ENCODE measurements around the gene PHETA1.
"Not testable (repeated sequence)": the region's sequence is repeated elsewhere in the genome, so short reads cannot be mapped to it uniquely, and the experiment has no call there.

Gene PHETA1

DNA sequence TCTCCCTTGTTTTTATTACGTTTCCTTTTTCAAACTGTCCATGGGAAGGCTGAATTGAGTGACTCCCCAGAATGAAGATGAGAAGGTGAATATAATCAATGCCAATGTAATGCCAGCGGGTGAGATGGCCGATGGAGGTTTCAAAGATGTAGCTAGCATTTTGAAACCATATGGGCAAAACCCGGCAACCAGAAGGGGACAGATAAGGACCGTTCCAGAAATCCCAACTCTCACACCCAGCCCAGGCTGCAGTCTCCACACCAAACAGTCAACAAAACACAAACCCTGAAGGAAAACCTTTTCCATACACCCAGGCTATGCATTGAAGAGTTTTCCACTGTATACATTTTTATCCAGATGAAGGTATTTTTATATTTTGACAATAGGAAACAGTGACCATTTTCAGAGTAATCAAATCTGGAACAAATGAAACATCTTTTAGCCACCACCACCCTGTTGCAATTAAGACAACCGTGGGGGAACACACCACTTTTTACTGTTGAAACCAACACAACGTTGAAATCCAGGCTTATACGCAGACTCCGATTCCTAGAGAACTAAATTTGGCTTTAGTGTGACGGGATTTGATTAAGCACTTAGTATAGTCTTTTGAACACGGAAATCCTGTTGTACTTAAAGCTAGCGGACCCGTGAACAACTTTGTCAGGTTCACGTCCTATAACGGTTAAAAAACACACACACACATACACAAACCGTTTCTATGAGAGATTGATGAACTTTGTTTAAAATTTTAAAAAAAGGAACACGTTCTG is 19.0 kb downstream of the PHETA1 start:
- no peak for DNase-seq (ENCODE audit: low spot score)

DNA sequence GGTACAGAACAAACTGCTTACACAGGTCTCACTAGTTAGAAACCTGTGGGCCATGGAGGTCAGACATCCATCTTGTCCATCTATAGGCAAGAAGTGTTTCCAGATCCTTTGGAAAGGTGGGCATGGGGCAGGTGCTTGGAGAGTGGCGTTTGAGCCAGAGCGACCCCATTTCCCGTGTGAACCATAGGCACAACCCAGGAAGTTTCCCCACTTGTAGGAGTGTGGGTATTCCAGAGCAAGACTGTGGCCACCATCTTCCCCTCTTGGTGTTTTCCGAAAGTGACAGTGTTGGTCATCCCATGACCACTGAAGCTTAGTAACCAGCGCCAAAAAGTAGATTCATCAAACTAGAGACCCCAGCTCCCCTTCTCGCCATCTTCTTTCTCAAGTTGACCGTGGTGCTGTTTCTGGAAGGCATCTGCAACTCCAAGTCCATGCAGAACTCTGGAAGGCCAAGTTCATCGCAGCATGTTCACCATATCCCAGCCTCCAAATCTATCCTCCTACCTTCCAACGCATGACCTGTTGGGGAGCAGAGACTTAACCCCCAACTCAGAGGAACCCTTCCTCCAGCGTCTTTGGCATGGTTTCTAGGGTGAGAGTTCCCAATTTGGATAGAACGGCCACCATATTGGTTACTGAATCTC is 19.7 kb downstream of the PHETA1 start:
- DNase-seq (ENCODE audit: low spot score) = no peak

DNA sequence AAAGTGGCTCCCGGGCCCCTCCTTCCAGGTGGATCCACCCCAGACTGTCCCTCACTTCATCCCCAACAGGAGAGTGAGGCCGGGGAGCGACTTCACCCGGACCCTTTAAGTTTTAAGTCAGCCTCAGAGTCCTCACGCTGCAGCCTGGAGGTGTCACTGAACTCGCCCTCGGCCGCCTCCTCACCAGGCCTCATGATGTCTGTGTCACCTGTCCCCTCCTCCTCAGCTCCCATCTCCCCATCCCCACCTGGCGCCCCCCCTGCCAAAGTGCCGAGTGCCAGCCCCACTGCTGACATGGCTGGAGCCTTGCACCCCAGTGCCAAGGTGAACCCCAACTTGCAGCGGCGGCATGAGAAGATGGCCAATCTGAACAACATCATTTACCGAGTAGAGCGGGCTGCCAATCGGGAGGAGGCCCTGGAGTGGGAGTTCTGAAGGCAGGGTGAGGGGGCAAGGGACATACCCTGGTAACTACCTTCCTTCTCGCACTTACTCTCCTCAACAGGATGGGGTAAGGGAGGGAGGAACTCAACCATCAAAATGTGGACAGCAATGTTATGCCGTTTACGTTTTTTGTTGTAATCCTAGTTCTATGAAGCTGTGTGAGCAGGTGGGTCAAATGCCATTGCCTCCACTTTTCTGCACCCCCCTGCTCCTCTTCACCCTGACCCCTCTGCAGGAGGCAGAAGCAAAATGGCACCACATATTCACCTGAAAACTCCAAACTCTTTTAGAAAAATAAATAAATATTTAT is 20.8 kb downstream of the PHETA1 start:
- DNase-seq (ENCODE audit: low spot score) = no peak

DNA sequence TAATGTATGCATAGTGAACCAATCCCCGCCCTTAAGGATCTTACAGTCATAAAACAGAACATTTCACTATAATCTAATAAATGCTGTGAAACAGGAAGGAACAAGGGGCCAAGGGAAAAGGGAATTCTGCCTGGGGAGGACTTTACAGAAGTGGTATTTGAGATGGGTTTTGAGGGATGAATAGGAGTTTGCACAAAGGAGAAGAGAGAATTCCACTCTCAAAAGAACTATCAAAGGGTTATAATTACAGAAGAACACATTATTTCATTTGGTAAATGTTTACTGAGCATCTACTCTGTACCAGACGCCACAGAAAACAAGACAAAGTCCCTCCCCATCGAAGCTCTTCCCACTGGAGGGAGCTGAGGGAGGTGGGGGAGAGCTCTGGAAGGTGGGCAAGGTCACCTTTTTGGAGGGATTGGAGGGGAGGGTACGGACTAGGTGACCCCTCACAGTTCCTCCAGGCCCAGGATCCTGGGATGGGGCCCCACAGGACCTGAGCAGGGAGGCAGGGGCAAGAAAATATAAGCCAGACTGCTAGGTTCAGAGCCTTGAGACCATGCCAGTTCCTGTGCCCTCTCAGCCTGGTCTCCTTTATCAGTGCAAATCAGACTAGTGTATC is 24.5 kb downstream of the PHETA1 start:
- DNase-seq (ENCODE audit: low spot score) = no peak

DNA sequence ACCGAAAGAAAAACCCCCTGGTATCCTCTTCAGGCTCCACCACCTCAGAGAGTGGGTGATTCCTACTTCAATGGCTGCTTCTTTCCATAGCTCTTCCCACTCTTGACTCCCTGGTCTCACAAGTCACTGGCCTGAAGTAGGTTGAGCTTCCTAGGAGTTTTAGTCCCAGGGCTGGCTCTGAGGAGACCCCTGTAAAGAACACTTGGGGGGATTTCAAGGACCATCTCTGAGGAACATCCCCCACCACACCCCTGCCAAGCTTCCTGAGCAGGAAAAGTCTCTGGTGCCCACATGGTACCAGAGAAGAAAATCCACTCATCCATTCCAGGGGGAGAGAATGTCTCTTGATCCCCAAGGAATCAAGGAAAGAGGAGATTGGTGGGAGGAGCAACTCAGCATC is 25.7 kb downstream of the PHETA1 start:
- no peak for DNase-seq (ENCODE audit: low spot score)

DNA sequence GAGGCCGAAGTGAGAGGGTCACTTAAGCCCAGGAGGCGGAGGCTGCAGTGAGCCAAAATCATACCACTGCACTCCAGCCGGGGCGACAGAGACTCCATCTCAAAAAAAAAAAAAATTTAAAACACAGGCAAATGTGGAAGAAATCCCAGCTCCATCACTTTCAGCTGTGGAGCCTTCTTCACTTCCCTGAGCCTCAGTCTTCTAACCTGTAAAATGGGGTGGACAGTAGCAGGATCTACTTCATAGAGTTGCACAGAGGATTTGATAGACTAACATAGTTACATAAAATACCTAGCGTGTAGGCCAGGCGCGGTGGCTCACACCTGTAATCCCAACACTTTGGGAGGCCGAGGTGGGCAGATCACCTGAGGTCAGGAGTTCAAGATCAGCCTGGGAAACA is 26.5 kb downstream of the PHETA1 start:
- no peak for DNase-seq (ENCODE audit: low spot score)

DNA sequence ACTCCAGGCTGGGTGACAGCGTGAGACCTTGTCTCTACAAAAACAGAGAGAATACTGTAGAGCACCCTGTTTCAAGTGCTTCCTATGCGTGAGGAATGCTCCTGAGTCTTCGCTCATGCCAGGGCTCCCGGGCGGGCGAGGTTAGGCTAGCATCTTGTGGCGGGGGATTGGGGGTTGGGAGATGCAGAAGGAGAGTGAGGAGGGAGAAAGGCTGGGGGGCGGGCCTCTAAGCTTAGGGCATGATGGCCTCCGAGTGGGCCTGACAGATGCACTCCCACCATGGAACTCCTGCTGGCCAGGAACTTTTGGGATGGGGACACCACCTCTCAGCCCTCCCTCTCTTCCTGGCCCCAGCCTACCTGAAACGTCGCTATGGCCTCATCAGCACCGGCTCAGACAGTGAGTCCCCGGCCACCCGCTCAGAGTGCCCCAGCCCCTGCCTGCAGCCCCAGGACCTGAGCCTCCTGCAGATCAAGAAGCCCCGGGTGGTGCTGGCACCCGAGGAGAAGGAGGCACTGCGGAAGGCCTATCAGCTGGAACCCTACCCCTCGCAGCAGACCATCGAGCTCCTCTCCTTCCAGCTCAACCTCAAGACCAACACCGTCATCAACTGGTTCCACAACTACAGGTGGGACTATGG is 27.3 kb downstream of the PHETA1 start:
- no peak for DNase-seq (ENCODE audit: low spot score)

DNA sequence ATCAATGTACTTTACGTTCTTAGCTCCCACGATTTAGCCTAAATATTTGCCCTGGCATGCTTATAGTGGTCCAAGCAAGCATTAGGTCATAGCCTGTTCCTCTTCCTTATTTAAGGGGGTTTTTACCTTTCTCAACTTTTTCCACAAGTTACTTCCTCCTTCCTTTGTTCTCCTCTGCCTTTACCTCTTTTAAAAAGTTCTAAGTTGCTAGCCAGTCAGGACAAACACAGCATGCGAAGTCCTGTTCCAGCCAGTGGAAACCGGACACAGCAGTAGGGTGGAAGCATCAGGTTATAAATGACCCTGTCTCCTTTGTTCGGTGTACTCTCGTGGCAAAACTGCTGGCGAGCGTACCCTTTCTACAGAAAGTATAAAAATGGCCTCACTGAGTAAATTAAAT is 28.2 kb downstream of the PHETA1 start:
- not testable (repeated sequence) for DNase-seq (ENCODE audit: low spot score)

DNA sequence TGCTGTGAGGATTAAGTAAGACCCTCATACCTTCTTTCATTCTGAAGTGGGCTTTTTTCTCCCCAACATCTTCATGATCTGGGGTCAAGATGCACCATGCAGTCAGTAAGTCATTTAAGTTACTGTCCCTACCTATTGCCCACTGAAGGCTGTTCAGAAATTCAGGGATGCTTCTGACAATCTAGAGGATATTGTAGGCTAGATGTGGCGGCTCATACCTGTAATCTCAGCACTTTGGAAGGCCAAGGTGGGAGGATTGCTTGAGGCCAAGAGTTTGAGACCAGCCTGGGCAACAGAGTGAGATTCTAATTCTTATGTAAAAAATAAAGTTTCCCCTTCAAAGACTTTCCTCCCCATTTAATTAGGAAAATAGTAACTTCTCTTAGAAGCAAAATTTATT is 28.7 kb downstream of the PHETA1 start:
- no peak for DNase-seq (ENCODE audit: low spot score)

DNA sequence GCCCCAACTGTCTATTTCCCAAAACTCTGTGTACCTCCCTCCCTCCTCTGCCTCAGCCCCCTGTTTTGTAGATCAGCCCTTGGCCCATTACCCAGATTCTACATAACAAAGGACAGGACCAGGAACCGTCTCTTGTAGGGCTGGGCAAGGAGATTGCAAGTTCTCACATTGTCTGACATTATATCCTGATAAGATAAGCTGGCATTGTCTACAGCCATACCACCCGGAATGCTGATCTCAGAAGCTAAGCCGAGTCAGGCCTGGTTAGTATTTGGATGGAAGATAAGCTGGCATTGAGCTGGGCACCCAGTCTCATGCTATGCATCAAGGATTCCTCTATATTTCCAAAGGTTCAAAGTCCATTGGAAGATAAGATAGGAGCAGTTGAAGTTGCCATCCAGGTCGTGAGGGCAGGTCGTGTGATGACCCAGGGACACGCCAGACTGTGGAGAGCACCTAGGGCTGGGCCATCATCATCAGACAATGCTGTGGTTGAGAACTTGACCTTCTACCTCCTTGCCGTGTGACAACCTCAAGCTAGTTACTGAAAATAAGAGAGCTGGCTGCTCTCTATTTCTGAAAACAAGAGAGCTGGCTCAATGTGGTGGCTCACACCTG is 29.5 kb downstream of the PHETA1 start:
- no peak for DNase-seq (ENCODE audit: low spot score)

DNA sequence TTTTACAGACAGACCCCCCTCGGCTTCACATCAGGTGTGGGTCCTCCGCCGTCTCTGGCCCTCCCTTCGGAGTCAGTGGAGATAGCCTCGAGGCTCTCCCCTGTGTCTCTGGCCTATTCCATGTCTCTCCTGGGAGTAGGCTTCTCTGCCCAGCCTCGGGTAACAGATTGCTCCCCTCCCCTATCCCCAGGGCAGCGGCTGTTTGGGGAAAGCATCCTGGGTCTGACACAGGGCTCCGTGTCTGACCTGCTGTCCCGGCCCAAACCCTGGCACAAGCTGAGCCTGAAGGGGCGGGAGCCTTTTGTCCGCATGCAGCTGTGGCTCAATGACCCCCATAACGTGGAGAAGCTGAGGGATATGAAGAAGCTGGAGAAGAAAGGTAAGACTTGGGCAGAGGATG is 30.8 kb downstream of the PHETA1 start:
- DNase-seq (ENCODE audit: low spot score) = no peak

DNA sequence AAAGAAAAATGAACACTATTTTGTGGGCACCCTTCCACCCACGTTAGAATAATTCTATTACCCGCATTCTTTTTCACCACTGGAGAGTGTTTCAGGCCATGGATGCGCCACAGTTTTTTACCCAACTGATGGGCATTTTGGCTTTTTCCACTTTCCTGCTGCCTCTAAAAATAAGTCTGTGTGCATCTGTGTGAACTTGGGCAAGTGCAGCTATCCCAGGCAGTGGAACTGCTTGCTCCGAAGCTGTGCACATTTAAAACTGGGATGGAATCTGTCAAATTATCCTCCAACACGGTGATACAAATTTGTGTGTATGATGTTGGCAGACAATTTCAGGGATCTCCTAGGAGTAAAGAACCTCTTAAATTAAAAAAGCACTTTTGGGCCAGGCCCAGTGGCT is 31.5 kb downstream of the PHETA1 start:
- DNase-seq (ENCODE audit: low spot score) = no peak

DNA sequence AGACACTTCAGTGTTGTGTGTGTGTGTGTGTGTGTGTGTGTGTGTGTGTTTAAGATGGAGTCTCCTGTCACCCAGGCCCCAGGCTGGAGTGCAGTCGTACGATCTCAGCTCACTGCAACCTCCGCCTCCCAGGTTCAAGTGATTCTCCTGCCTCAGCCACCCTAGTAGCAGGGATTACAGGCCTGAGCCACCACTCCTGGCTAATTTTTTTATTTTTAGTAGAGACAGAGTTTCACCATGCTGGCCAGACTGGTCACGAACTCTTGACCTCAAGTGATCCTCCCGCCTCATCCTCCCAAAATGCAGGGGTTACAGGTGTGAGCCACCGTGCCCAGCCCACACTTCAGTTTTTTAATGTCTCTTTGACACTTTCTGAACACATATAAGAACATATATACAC is 32.5 kb downstream of the PHETA1 start:
- DNase-seq (ENCODE audit: low spot score) = not testable (repeated sequence)

DNA sequence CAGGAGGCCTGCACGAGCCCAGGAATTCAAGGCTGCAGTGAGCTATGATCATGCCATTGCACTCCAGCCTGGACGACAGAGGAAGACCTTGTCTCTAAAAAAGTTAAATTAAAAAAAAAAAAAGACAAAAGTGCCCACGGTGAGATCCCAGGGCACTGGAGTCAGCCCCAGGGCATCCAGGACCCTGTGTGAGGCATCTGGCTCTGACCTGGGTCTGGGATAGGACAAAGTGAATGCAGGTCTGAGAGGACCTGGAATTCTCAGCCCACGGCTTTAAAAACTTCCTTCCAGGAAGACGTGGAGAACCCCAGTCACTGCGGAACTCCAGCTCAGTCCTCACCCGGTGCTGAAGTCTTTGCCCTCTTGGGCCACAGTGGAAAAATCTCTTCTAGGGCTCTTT is 33.1 kb downstream of the PHETA1 start:
- no peak for DNase-seq (ENCODE audit: low spot score)

DNA sequence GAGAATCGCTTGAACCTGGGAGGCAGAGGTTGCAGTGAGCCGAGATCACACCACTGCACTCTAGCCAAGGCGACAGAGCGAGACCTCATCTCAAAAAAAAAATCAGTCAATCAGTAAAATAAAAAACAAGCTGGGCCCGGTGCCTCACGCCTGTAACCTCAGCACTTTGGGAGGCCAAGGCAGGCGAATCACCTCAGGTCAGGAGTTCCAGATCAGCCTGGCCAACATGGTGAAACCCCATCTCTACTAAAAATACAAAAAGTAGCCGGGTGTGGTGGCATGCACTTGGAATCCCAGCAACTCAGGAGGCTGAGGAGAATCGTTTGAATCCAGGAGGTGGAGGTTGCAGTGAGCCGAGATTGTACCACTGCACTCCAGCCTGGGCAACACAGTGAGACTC is 33.6 kb downstream of the PHETA1 start:
- not testable (repeated sequence) for DNase-seq (ENCODE audit: low spot score)

DNA sequence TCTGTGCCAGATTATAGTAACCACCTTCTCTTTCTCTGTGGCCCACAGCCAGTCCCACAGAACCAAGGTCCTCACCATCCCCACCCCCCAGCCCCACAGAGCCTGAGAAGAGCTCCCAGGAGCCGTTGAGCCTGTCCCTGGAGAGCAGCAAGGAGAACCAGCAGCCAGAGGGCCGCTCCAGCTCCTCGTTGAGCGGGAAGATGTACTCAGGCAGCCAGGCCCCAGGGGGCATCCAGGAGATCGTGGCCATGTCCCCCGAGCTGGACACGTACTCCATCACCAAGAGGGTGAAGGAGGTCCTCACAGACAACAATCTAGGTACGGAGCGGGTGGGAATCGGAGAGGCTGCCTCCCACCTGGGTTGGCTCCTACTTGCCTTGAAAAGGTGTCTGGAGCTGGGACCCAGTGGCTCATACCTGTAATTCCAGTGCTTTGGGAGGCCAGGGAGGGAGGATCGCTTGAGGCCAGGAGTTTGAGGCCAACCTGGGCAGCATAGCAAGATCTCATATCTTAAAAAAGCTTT is 34.4 kb downstream of the PHETA1 start:
- no peak for DNase-seq (ENCODE audit: low spot score)

DNA sequence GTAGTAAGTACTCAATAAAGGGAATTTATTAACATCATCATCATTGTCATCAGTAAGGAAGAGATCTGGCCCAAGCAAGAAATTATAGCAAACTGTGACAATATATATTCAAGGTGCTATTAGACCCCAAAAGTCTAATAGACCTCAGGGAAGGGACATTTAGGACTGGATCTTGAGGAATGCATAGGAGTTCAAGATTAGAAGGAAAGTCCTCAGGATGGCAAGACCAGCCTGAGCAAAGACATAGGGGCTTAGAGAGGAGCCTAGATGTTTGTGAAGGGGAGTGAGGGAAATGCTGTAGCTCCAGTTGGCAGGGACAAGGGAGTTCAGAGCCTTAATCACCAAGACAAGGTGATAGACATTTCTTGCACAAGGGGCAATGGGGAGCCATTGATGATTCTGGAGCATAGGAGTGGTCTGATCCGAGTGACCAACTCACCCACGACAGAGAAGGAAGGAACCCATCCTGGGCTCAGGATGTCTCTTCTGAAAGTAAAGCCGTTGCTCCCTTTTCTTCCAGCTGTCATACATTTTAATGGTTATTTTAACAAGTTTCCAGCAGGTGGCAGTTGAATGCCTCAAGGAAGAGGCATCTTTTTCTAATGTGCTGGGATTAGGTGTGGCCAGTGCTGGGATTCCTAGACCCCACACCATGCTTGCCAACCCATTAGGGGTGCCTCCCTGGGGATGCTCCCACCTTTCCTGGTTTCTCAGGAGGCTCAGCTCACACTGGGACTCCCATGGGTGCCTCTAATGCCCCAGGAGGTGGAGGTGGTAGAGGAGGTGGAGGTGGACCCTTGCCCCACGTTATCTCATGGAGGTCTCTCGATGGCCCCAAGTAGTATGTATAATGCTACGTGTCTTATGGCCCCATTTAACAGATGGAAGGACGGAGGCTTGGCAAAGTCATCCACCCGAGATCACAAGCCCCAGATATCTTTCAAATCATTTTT is 37.8 kb downstream of the PHETA1 start:
- DNase-seq (ENCODE audit: low spot score) = peak; percentile 79

DNA sequence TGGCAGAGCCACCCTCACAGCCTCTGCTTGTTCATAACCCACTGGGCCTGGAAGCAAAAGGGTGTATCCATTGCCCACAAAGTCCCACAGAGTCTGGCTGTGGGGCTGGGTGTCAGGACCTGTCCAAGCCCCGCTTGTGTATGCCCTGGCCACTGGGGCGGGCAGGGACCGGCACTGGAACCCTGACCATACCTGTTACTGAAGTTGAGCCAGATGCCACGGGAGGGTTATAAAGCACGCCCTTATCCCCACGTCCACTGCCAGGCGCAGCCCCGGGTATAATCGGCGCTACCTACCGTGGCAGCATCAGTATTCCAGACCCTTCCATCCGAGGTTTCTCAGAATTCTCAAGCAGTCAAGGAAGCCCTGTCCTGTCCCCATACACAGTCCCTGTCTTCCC is 40.8 kb downstream of the PHETA1 start:
- DNase-seq (ENCODE audit: low spot score) = no peak

DNA sequence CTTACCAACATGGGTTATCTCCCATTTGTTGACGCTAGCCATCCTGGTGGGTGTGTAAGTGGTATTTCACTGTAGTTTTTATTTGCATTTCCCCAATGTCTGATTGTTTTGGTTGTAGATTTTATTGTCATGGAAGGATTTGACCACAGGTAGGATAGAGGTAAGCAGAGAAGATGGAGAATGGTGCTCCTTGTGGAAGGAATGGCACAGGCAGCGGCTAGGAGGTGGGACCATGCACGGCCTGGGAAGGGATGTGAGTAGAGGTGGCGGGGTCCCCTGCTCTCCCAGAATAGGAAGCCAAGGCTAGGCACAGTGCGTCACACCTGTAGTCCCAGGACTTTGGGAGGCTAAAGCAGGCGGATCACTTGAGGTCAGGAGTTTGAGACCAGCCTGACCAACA is 41.4 kb downstream of the PHETA1 start:
- no peak for DNase-seq (ENCODE audit: low spot score)
